DND-41 (cell line): ENCODE data around the gene PLK1.

Experiments
- CTCF ChIP-seq: IDR thresholded peaks from 2 replicates; pipeline ENCODE4 v1.5.1; 2012; ENCODE audit warnings: borderline replicate concordance, low read length, moderate library complexity, mild to moderate bottlenecking; ENCODE audit not compliant: poor library complexity, severe bottlenecking; ENCODE audit errors: extremely low read depth
- EZH2 ChIP-seq: IDR thresholded peaks from 3 replicates; pipeline ENCODE4 v1.6.1; 2012; ENCODE audit warnings: borderline replicate concordance, low read depth, mild to moderate bottlenecking, moderate library complexity, low read length, inconsistent platforms; ENCODE audit not compliant: severe bottlenecking

- TF ChIP-seq CTCF: no peak
- no peak for TF ChIP-seq EZH2
Measured at GRCh38 chr16:23682181-23682580, 3.5 kb downstream of the PLK1 start.
